ENCODE data around the gene KCNK2. TPM values are rescaled to one million over a fixed set of nuclear protein-coding genes. Genes with fewer than 3 reads are reported as not detected.

The KCNK2 gene
- total and polyA plus RNA-seq, 5 donors from 2014 or later = not detected

DNA sequence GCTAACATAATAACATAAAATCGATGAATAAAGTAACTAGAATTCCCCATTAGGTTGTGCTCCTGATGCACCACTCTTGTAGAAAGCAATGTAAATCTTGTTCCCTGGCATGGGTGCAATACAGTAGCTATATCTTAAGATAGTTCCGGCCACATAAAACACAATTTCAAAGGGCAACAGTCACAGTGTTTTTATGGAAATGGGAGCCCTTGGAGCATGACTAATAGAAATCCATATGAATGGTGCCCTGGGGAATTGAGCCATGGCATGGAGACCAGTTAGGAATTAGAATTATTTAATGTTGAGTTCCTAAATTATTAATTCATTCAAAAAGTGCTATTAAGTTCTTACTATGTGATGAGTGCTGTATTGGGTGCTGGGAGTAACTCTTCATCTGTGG lies 118.7 kb downstream of the KCNK2 start:
- Mint-ChIP-seq H3K9me3 (peaks cover 0 to 1% (median 0%) of the 10 kb centered on the region in 7 donors), H3K27me3 (no peaks in the 10 kb centered on the region)

DNA sequence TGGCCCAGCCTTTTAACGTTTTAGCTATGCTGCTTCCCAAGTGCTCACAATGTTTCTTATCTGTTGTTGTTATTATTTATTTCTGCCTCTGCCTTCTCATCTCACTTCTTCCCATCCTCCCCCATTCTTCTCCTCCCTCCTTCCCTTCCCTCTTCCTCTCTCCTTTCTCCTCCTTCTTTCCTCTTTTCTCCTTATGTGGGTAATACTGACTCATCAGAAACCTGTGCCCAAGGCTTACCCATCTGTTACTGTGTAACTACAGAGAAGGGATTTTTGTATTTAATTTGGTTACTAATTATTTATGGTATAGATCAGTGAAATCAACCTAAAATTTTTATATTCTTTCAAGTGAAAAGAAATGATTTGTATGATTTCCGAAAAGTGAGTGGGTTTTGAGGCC lies 120.3 kb downstream of the KCNK2 start:
- Mint-ChIP-seq H3K4me3 (no peak overlapping the region), H3K36me3 (no peaks in the 10 kb centered on the region), H3K9me3 (peaks cover 0 to 1% (median 0%) of the 10 kb centered on the region in 7 donors), H3K4me1 (no peaks in the 10 kb centered on the region), H3K27ac (no peak overlapping the region), H3K27me3 (no peaks in the 10 kb centered on the region)
- Histone ChIP-seq H3K4me1 (ENCODE audit: control insufficient read depth, insufficient read depth, low read length, poor library complexity, severe bottlenecking) (no peaks in the 10 kb centered on the region), H3K4me3 (ENCODE audit: low read depth, low read length) (no peak overlapping the region), H3K27me3 (ENCODE audit: control insufficient read depth, insufficient read depth, low read length) (no peaks in the 10 kb centered on the region), H3K36me3 (ENCODE audit: control insufficient read depth, insufficient read depth, low read length) (no peaks in the 10 kb centered on the region), H3K9me3 (ENCODE audit: control insufficient read depth in 2 of 2, low read length in 2 of 2) (no peaks in the 10 kb centered on the region), H3K27ac (ENCODE audit: insufficient read depth, low read length, poor library complexity, severe bottlenecking) (no peak overlapping the region)
- ATAC-seq (ENCODE audit: low read depth in 2 of 2) (no peak), DNase-seq (no peak)

More for the DNA sequence above, 118.7 kb downstream of the KCNK2 start:
- Histone ChIP-seq H3K27me3 (ENCODE audit: control insufficient read depth, insufficient read depth, low read length) (no peaks in the 10 kb centered on the region), H3K27ac (ENCODE audit: insufficient read depth, low read length, poor library complexity, severe bottlenecking) (no peak overlapping the region), H3K4me1 (ENCODE audit: control insufficient read depth, insufficient read depth, low read length, poor library complexity, severe bottlenecking) (no peaks in the 10 kb centered on the region), H3K36me3 (ENCODE audit: control insufficient read depth, insufficient read depth, low read length) (no peaks in the 10 kb centered on the region), H3K9me3 (ENCODE audit: control insufficient read depth in 2 of 2, low read length in 2 of 2) (no peaks in the 10 kb centered on the region), H3K4me3 (ENCODE audit: low read depth, low read length) (no peak overlapping the region)
- Mint-ChIP-seq H3K4me1 (no peaks in the 10 kb centered on the region), H3K36me3 (no peaks in the 10 kb centered on the region), H3K27ac (no peak overlapping the region), H3K4me3 (no peak overlapping the region)
- DNase-seq = no peak
- no peak for ATAC-seq (ENCODE audit: low read depth in 2 of 2)

- H3K4me1 Mint-ChIP-seq = no peaks in the 10 kb centered on the region
- no peak for DNase-seq
- Histone ChIP-seq H3K27me3 (ENCODE audit: control insufficient read depth, insufficient read depth, low read length) (no peaks in the 10 kb centered on the region), H3K4me1 (ENCODE audit: control insufficient read depth, insufficient read depth, low read length, poor library complexity, severe bottlenecking) (no peaks in the 10 kb centered on the region), H3K4me3 (ENCODE audit: low read depth, low read length) (no peak overlapping the region), H3K9me3 (ENCODE audit: control insufficient read depth in 2 of 2, low read length in 2 of 2) (no peaks in the 10 kb centered on the region), H3K36me3 (ENCODE audit: control insufficient read depth, insufficient read depth, low read length) (no peaks in the 10 kb centered on the region), H3K27ac (ENCODE audit: insufficient read depth, low read length, poor library complexity, severe bottlenecking) (no peak overlapping the region)
- H3K27ac Mint-ChIP-seq = no peak overlapping the region
- H3K36me3 Mint-ChIP-seq = no peaks in the 10 kb centered on the region
- H3K27me3 Mint-ChIP-seq = peaks cover 4% of the 10 kb centered on the region
- ATAC-seq (ENCODE audit: low read depth in 2 of 2) = no peak
- peaks cover 0 to 3% (median 0%) of the 10 kb centered on the region in 7 donors for H3K9me3 Mint-ChIP-seq
- no peak overlapping the region for H3K4me3 Mint-ChIP-seq
Observed at GRCh38 chr1:215210167-215210566, 127.6 kb downstream of the KCNK2 start.

DNA sequence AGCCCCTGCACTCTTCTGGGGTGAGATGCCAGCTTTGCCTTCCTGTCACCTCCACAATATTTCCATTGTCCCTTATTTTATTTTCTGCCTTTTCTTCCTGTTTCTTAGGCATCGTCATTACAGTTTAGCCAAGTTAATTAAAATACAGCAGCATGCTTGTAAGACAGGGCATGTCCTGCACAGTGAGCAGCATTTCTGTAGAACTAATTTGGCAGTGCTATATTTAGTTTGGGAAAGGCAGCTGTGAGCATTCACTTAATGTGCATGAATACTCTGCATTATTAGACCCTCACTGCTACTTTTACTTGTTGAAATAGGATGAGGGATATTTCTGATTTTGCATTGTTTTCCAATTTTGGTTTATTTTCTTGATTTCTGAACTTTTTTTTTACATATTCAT lies 133.3 kb downstream of the KCNK2 start:
- no peak overlapping the region for H3K27ac Mint-ChIP-seq
- no peaks in the 10 kb centered on the region for H3K4me1 ChIP-seq (ENCODE audit: control insufficient read depth, insufficient read depth, low read length, poor library complexity, severe bottlenecking)
- peaks cover 0 to 5% (median 0%) of the 10 kb centered on the region in 7 donors for H3K9me3 Mint-ChIP-seq
- no peak overlapping the region for H3K4me3 ChIP-seq (ENCODE audit: low read depth, low read length)
- H3K27me3 Mint-ChIP-seq = peaks cover 4% of the 10 kb centered on the region
- ATAC-seq (ENCODE audit: low read depth in 2 of 2) (no peak), DNase-seq (no peak)
- no peaks in the 10 kb centered on the region for H3K9me3 ChIP-seq (ENCODE audit: control insufficient read depth in 2 of 2, low read length in 2 of 2)
- H3K27me3 ChIP-seq (ENCODE audit: control insufficient read depth, insufficient read depth, low read length) = no peaks in the 10 kb centered on the region
- H3K36me3 Mint-ChIP-seq = no peaks in the 10 kb centered on the region
- no peaks in the 10 kb centered on the region for H3K36me3 ChIP-seq (ENCODE audit: control insufficient read depth, insufficient read depth, low read length)
- H3K4me3 Mint-ChIP-seq = no peak overlapping the region
- no peaks in the 10 kb centered on the region for H3K4me1 Mint-ChIP-seq
- H3K27ac ChIP-seq (ENCODE audit: insufficient read depth, low read length, poor library complexity, severe bottlenecking) = no peak overlapping the region

GRCh38 chr1:215219372-215219771 lies 136.8 kb downstream of the KCNK2 start:
- Histone ChIP-seq H3K27ac (ENCODE audit: insufficient read depth, low read length, poor library complexity, severe bottlenecking) (no peak overlapping the region), H3K9me3 (ENCODE audit: control insufficient read depth in 2 of 2, low read length in 2 of 2) (no peaks in the 10 kb centered on the region), H3K27me3 (ENCODE audit: control insufficient read depth, insufficient read depth, low read length) (no peaks in the 10 kb centered on the region), H3K4me3 (ENCODE audit: low read depth, low read length) (no peak overlapping the region), H3K36me3 (ENCODE audit: control insufficient read depth, insufficient read depth, low read length) (no peaks in the 10 kb centered on the region), H3K4me1 (ENCODE audit: control insufficient read depth, insufficient read depth, low read length, poor library complexity, severe bottlenecking) (no peaks in the 10 kb centered on the region)
- DNase-seq = no peak
- ATAC-seq (ENCODE audit: low read depth in 2 of 2) = no peak
- Mint-ChIP-seq H3K4me3 (no peak overlapping the region), H3K36me3 (no peaks in the 10 kb centered on the region), H3K4me1 (no peaks in the 10 kb centered on the region), H3K27ac (no peak overlapping the region), H3K27me3 (no peaks in the 10 kb centered on the region), H3K9me3 (peaks cover 0 to 4% (median 0%) of the 10 kb centered on the region in 7 donors)

DNA sequence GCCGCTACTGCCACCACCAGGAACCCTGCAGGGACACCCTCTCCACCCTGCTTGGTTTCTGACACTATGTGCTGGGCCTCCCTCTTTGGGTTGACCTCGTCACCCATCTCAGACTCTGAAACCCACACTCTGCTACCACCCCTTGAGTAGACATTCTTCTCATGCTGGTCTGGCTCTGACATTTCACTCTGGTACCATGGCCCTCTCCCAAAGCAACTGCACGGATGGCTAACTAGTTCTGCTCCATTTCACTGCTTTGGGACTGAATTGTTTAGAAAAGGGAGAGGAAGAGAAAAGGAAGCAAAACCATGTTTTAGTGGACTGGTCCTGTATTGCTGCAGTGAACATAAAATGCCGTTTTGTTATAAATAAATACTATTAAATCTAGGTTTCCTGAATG lies 137.8 kb downstream of the KCNK2 start:
- H3K27me3 ChIP-seq (ENCODE audit: control insufficient read depth, insufficient read depth, low read length) = no peaks in the 10 kb centered on the region
- H3K4me3 Mint-ChIP-seq = no peak overlapping the region
- ATAC-seq (ENCODE audit: low read depth in 2 of 2) (no peak), DNase-seq (no peak)
- no peaks in the 10 kb centered on the region for H3K9me3 ChIP-seq (ENCODE audit: control insufficient read depth in 2 of 2, low read length in 2 of 2)
- no peaks in the 10 kb centered on the region for H3K4me1 Mint-ChIP-seq
- H3K9me3 Mint-ChIP-seq = peaks cover 0 to 4% (median 0%) of the 10 kb centered on the region in 7 donors
- no peaks in the 10 kb centered on the region for H3K36me3 ChIP-seq (ENCODE audit: control insufficient read depth, insufficient read depth, low read length)
- H3K27ac ChIP-seq (ENCODE audit: insufficient read depth, low read length, poor library complexity, severe bottlenecking) = no peak overlapping the region
- H3K36me3 Mint-ChIP-seq = no peaks in the 10 kb centered on the region
- H3K4me1 ChIP-seq (ENCODE audit: control insufficient read depth, insufficient read depth, low read length, poor library complexity, severe bottlenecking) = no peaks in the 10 kb centered on the region
- H3K4me3 ChIP-seq (ENCODE audit: low read depth, low read length) = no peak overlapping the region
- no peak overlapping the region for H3K27ac Mint-ChIP-seq
- H3K27me3 Mint-ChIP-seq = no peaks in the 10 kb centered on the region

GRCh38 chr1:215226757-215227156 lies 144.2 kb downstream of the KCNK2 start:
- Mint-ChIP-seq H3K4me1 (no peaks in the 10 kb centered on the region), H3K27me3 (no peaks in the 10 kb centered on the region), H3K4me3 (no peak overlapping the region), H3K9me3 (peaks cover 0 to 3% (median 0%) of the 10 kb centered on the region in 7 donors), H3K36me3 (no peaks in the 10 kb centered on the region), H3K27ac (no peak overlapping the region)
- H3K27ac ChIP-seq (ENCODE audit: insufficient read depth, low read length, poor library complexity, severe bottlenecking) = no peak overlapping the region
- no peaks in the 10 kb centered on the region for H3K9me3 ChIP-seq (ENCODE audit: control insufficient read depth in 2 of 2, low read length in 2 of 2)
- no peaks in the 10 kb centered on the region for H3K27me3 ChIP-seq (ENCODE audit: control insufficient read depth, insufficient read depth, low read length)
- no peaks in the 10 kb centered on the region for H3K36me3 ChIP-seq (ENCODE audit: control insufficient read depth, insufficient read depth, low read length)
- ATAC-seq (ENCODE audit: low read depth in 2 of 2) = no peak
- no peaks in the 10 kb centered on the region for H3K4me1 ChIP-seq (ENCODE audit: control insufficient read depth, insufficient read depth, low read length, poor library complexity, severe bottlenecking)
- no peak for DNase-seq
- no peak overlapping the region for H3K4me3 ChIP-seq (ENCODE audit: low read depth, low read length)

DNA sequence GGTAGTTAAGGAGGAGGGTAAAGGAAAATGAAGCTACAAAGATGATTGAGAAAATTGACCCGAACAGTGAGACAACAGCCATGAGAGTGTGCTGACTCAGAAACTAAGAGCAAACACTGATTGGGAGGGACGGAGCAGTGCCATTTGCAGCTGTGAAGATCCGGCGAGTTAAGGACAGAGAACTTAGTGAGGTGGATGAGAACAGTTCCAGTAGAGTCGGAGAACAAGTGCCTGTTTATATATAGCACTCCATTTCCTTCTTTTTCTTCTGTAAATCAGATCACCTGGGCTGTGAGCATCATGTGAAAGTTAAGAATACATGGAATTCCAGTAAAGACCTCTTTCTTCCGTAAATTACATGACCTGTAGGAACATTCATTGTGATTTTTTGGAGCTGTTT lies 145.7 kb downstream of the KCNK2 start:
- H3K4me3 Mint-ChIP-seq = no peak overlapping the region
- H3K4me1 Mint-ChIP-seq = no peaks in the 10 kb centered on the region
- peaks cover 0 to 3% (median 0%) of the 10 kb centered on the region in 7 donors for H3K9me3 Mint-ChIP-seq
- Histone ChIP-seq H3K4me3 (ENCODE audit: low read depth, low read length) (no peak overlapping the region), H3K27ac (ENCODE audit: insufficient read depth, low read length, poor library complexity, severe bottlenecking) (no peak overlapping the region), H3K27me3 (ENCODE audit: control insufficient read depth, insufficient read depth, low read length) (no peaks in the 10 kb centered on the region), H3K4me1 (ENCODE audit: control insufficient read depth, insufficient read depth, low read length, poor library complexity, severe bottlenecking) (no peaks in the 10 kb centered on the region), H3K9me3 (ENCODE audit: control insufficient read depth in 2 of 2, low read length in 2 of 2) (no peaks in the 10 kb centered on the region), H3K36me3 (ENCODE audit: control insufficient read depth, insufficient read depth, low read length) (no peaks in the 10 kb centered on the region)
- H3K27ac Mint-ChIP-seq = no peak overlapping the region
- no peak for ATAC-seq (ENCODE audit: low read depth in 2 of 2)
- DNase-seq = no peak
- H3K27me3 Mint-ChIP-seq = no peaks in the 10 kb centered on the region
- no peaks in the 10 kb centered on the region for H3K36me3 Mint-ChIP-seq
